Daoy (cell line): ENCODE data around the gene TKFC. TPM values are rescaled to one million over a fixed set of nuclear protein-coding genes. Genes with fewer than 3 reads are reported as not detected.
A peak's percentile ranks its signal among the peaks of the same experiment; 100 is the strongest.

Experiments
- DNase-seq: peaks from one replicate; pipeline ENCODE4 v3.0.0-alpha.2; 2015; ENCODE audit warnings: low read depth
- total RNA-seq: library from RNA; depleted of rRNA; stranded (reverse); fragments of >200 nt; shearing (Covaris generic); gene quantifications from 2 replicates; pipeline ENCODE4 v1.2.3, GENCODE V29; 2014; rRNA removed

TKFC gene
- total RNA-seq, result 28.0 and 30.6 TPM in 2 replicates

GRCh38 chr11:61332797-61333549 lies at the start of gene TKFC, which contains the start of gene DDB1:
Gene TKFC (plus strand): TSS chr11:61333228. CDS start chr11:61334729, 1,501 bp downstream.
Gene DDB1 (minus strand): TSS chr11:61333105. CDS start chr11:61332968, 137 bp downstream.
- peak; percentile 97 for DNase-seq

GRCh38 chr11:61283613-61284012 lies 49.4 kb upstream of the TKFC start:
- no peak for DNase-seq

GRCh38 chr11:61287338-61287977 lies 45.6 kb upstream of the TKFC start:
- DNase-seq, result no peak

GRCh38 chr11:61290905-61291690 lies 41.9 kb upstream of the TKFC start:
- no peak for DNase-seq

GRCh38 chr11:61292356-61292755 lies 40.7 kb upstream of the TKFC start:
- no peak for DNase-seq

GRCh38 chr11:61293867-61294716 lies 38.9 kb upstream of the TKFC start:
- DNase-seq, result peak; percentile 51

GRCh38 chr11:61294717-61295595 lies 38.1 kb upstream of the TKFC start, which contains the start of gene VWCE:
Gene VWCE (minus strand): TSS chr11:61295316. CDS start chr11:61295037, 279 bp downstream.
- peak; percentile 63 for DNase-seq

GRCh38 chr11:61295596-61295926 lies 37.5 kb upstream of the TKFC start:
- DNase-seq, result no peak

GRCh38 chr11:61297341-61297740 lies 35.7 kb upstream of the TKFC start:
- no peak for DNase-seq

GRCh38 chr11:61297746-61298145 lies 35.3 kb upstream of the TKFC start:
- peak; percentile 90 for DNase-seq

- no peak for DNase-seq
These were observed 34.3 kb upstream of the TKFC start for GRCh38 chr11:61298663-61299244.

- no peak for DNase-seq
These were observed 30.5 kb upstream of the TKFC start for GRCh38 chr11:61302550-61302949.

- DNase-seq, result no peak
These were observed 29.3 kb upstream of the TKFC start for GRCh38 chr11:61303725-61304124.

- DNase-seq, result no peak
These were observed 27.6 kb upstream of the TKFC start for GRCh38 chr11:61305417-61305816.

GRCh38 chr11:61306221-61306620 lies 26.8 kb upstream of the TKFC start:
- DNase-seq, result no peak

GRCh38 chr11:61307354-61307753 lies 25.7 kb upstream of the TKFC start:
- DNase-seq, result no peak

GRCh38 chr11:61309141-61309540 lies 23.9 kb upstream of the TKFC start:
- DNase-seq, result no peak

- DNase-seq, result no peak
These were observed 23.3 kb upstream of the TKFC start for GRCh38 chr11:61309739-61310138.

- DNase-seq, result no peak
These were observed 22.3 kb upstream of the TKFC start for GRCh38 chr11:61310749-61311148.

- no peak for DNase-seq
These were observed 17.8 kb upstream of the TKFC start for GRCh38 chr11:61315260-61315659.
